ENCODE measurements around the gene B3GALT4. TPM values are rescaled to one million over a fixed set of nuclear protein-coding genes. Genes with fewer than 3 reads are reported as not detected.
"Not testable (repeated sequence)": the region's sequence is repeated elsewhere in the genome, so short reads cannot be mapped to it uniquely, and the experiment has no call there.

The B3GALT4 gene
- total RNA-seq, 1 experiment from 2014 or later: 7.9 TPM

- Histone ChIP-seq H3K27me3 (ENCODE audit: low read length) (no peaks in the 10 kb centered on the region), H4K20me1 (ENCODE audit: low read length) (peaks cover 17% of the 10 kb centered on the region), H3K9me3 (ENCODE audit: low read length) (no peaks in the 10 kb centered on the region), H3K9ac (ENCODE audit: low read length) (no peak overlapping the region), H3K4me3 (ENCODE audit: low read length) (no peak overlapping the region), H3K4me2 (ENCODE audit: low read length) (no peak overlapping the region), H3K27ac (ENCODE audit: low read length) (no peak overlapping the region), H3K36me3 (ENCODE audit: low read depth, low read length) (peaks cover 30% of the 10 kb centered on the region), H3K79me2 (ENCODE audit: low read length) (peaks cover 15% of the 10 kb centered on the region), H3K4me1 (ENCODE audit: insufficient read depth, low read length) (peaks cover 31% of the 10 kb centered on the region), H3F3A (ENCODE audit: low read length, unreplicated experiment) (peaks cover 23% of the 10 kb centered on the region), H3K9me2 (replicated peaks; ENCODE audit: low read length) (no peaks in the 10 kb centered on the region), H2AFZ (ENCODE audit: low read length) (no peak overlapping the region)
- CTCF ChIA-PET: no interaction called here
- DNase-seq: no peak
- TF ChIP-seq EZH2phosphoT487 (IDR thresholded peaks at IDR 0.05; ENCODE audit: borderline replicate concordance, low read length) (no peak), CTCF (conservative IDR thresholded peaks at IDR 0.05; ENCODE audit: low read depth, low read length) (no peak), EZH2 (IDR thresholded peaks at IDR 0.05; ENCODE audit: low read length, unreplicated experiment) (no peak)
- intact Hi-C loops (cut with micrococcal nuclease): loop anchor here (10.0 kb wide), 1 partner anchor 74 kb away; the partner anchor contains the start of genes HSD17B8, RING1, RXRB and SLC39A7
- POLR2A ChIA-PET (ENCODE audit: unreplicated experiment): no interaction called here
- no TSS peak for BruUV-seq (replicated peaks)
- no peak for ATAC-seq
These were observed 2.4 kb downstream of the B3GALT4 start for GRCh38 chr6:33279257-33279695.

- no peaks in the 10 kb centered on the region for H3K27me3 ChIP-seq (ENCODE audit: low read length)
- H3K4me2 ChIP-seq (ENCODE audit: low read length): no peak overlapping the region
- ChIA-PET CTCF (no interaction called here), POLR2A (ENCODE audit: unreplicated experiment) (no interaction called here)
- no peak overlapping the region for H3K27ac ChIP-seq (ENCODE audit: low read length)
- H3K9me3 ChIP-seq (ENCODE audit: low read length): no peaks in the 10 kb centered on the region
- H3K9me2 ChIP-seq (replicated peaks; ENCODE audit: low read length): no peaks in the 10 kb centered on the region
- intact Hi-C loops (cut with micrococcal nuclease): loop anchor here (10.0 kb wide), 1 partner anchor 75 kb away; the partner anchor contains the start of genes HSD17B8, RING1, RXRB and SLC39A7
- H3K4me1 ChIP-seq (ENCODE audit: insufficient read depth, low read length): peaks cover 23% of the 10 kb centered on the region
- peaks cover 15% of the 10 kb centered on the region for H3F3A ChIP-seq (ENCODE audit: low read length, unreplicated experiment)
- no peak overlapping the region for H3K4me3 ChIP-seq (ENCODE audit: low read length)
- no TSS peak for BruUV-seq (replicated peaks)
- H4K20me1 ChIP-seq (ENCODE audit: low read length): peaks cover 9% of the 10 kb centered on the region
- DNase-seq: peak; percentile 83
- TF ChIP-seq EZH2phosphoT487 (IDR thresholded peaks at IDR 0.05; ENCODE audit: borderline replicate concordance, low read length): no peak
- TF ChIP-seq EZH2 (IDR thresholded peaks at IDR 0.05; ENCODE audit: low read length, unreplicated experiment): no peak
- TF ChIP-seq CTCF (conservative IDR thresholded peaks at IDR 0.05; ENCODE audit: low read depth, low read length): peak; percentile 95
- H2AFZ ChIP-seq (ENCODE audit: low read length): no peak overlapping the region
- H3K79me2 ChIP-seq (ENCODE audit: low read length): peaks cover 8% of the 10 kb centered on the region
- peak; percentile 62 for ATAC-seq
- peaks cover 29% of the 10 kb centered on the region for H3K36me3 ChIP-seq (ENCODE audit: low read depth, low read length)
- H3K9ac ChIP-seq (ENCODE audit: low read length): no peak overlapping the region
These were observed 3.1 kb downstream of the B3GALT4 start for GRCh38 chr6:33279971-33280511.

- H3K79me2 ChIP-seq (ENCODE audit: low read length): peaks cover 3% of the 10 kb centered on the region; the same call in 1 of the 2 replicates
- peaks cover 10% of the 10 kb centered on the region for H3F3A ChIP-seq (ENCODE audit: low read length, unreplicated experiment)
- peaks cover 4% of the 10 kb centered on the region; the same call in 1 of the 2 replicates for H4K20me1 ChIP-seq (ENCODE audit: low read length)
- no peak overlapping the region for H3K9ac ChIP-seq (ENCODE audit: low read length)
- H3K27me3 ChIP-seq (ENCODE audit: low read length): no peaks in the 10 kb centered on the region
- no peak overlapping the region for H3K4me2 ChIP-seq (ENCODE audit: low read length)
- DNase-seq (no peak), ATAC-seq (no peak)
- H3K9me2 ChIP-seq (replicated peaks; ENCODE audit: low read length): no peaks in the 10 kb centered on the region
- no peak for TF ChIP-seq EZH2 (IDR thresholded peaks at IDR 0.05; ENCODE audit: low read length, unreplicated experiment)
- TF ChIP-seq EZH2phosphoT487 (IDR thresholded peaks at IDR 0.05; ENCODE audit: borderline replicate concordance, low read length): no peak
- TF ChIP-seq CTCF (conservative IDR thresholded peaks at IDR 0.05; ENCODE audit: low read depth, low read length): no peak
- POLR2A ChIA-PET (ENCODE audit: unreplicated experiment): interaction anchor here (0.6 kb wide), 1 partner anchor 311 kb away, joined by 3 read pairs; no protein-coding TSS in a partner anchor
- no peak overlapping the region for H3K4me3 ChIP-seq (ENCODE audit: low read length)
- BruUV-seq (replicated peaks): no TSS peak
- intact Hi-C loops (cut with micrococcal nuclease): no loop called here
- peaks cover 24% of the 10 kb centered on the region for H3K36me3 ChIP-seq (ENCODE audit: low read depth, low read length)
- CTCF ChIA-PET: no interaction called here
- H3K9me3 ChIP-seq (ENCODE audit: low read length): no peaks in the 10 kb centered on the region
- no peak overlapping the region for H2AFZ ChIP-seq (ENCODE audit: low read length)
- H3K4me1 ChIP-seq (ENCODE audit: insufficient read depth, low read length): peaks cover 18% of the 10 kb centered on the region
- no peak overlapping the region for H3K27ac ChIP-seq (ENCODE audit: low read length)
These were observed 3.6 kb downstream of the B3GALT4 start for GRCh38 chr6:33280539-33280938.

- POLR2A ChIA-PET (ENCODE audit: unreplicated experiment): interaction anchor here (1.1 kb wide), 1 partner anchor 32 kb away, joined by 6 read pairs; the partner anchor contains the start of gene ZBTB22
- H3K9ac ChIP-seq (ENCODE audit: low read length); H3F3A ChIP-seq (ENCODE audit: low read length, unreplicated experiment); H3K9me2 ChIP-seq (replicated peaks; ENCODE audit: low read length); H3K4me2 ChIP-seq (ENCODE audit: low read length); H3K4me3 ChIP-seq (ENCODE audit: low read length); H3K9me3 ChIP-seq (ENCODE audit: low read length); CTCF ChIA-PET; ATAC-seq; H3K27me3 ChIP-seq (ENCODE audit: low read length); H4K20me1 ChIP-seq (ENCODE audit: low read length); BruUV-seq (replicated peaks); H3K27ac ChIP-seq (ENCODE audit: low read length); DNase-seq; intact Hi-C loops (cut with micrococcal nuclease); H2AFZ ChIP-seq (ENCODE audit: low read length): not testable (repeated sequence)
- peaks cover 34% of the 10 kb centered on the region for H3K79me2 ChIP-seq (ENCODE audit: low read length)
- H3K4me1 ChIP-seq (ENCODE audit: insufficient read depth, low read length): peaks cover 12% of the 10 kb centered on the region
- peaks cover 38% of the 10 kb centered on the region for H3K36me3 ChIP-seq (ENCODE audit: low read depth, low read length)
These were observed 8.3 kb downstream of the B3GALT4 start for GRCh38 chr6:33285214-33285613.

All from PC-3 (cell line).